H9 (cell line): ENCODE results near the gene SCARB2. TPM values are rescaled to one million over a fixed set of nuclear protein-coding genes. Genes with fewer than 3 reads are reported as not detected.
A peak's percentile ranks its signal among the peaks of the same experiment; 100 is the strongest.

ENCODE experiments used
- DNase-seq: peaks from one replicate; pipeline ENCODE4 v3.0.0-alpha.2; 2017
- H2AFZ ChIP-seq: one replicate; pipeline ENCODE4 v1.6.1; 2013; ENCODE audit warnings: mild to moderate bottlenecking, low read length, control low read depth, moderate library complexity
- H2AK5ac ChIP-seq: 2 replicates; pipeline ENCODE4 v1.6.1; 2013; ENCODE audit warnings: low read length, control low read depth, mixed read lengths; ENCODE audit not compliant: insufficient read length
- H2BK120ac ChIP-seq: one replicate; pipeline ENCODE4 v1.6.1; 2013; ENCODE audit warnings: low read depth, mild to moderate bottlenecking, low read length, control low read depth, inconsistent platforms; ENCODE audit not compliant: poor library complexity, severe bottlenecking
- H2BK12ac ChIP-seq: 2 replicates; pipeline ENCODE4 v1.6.1; 2013; ENCODE audit warnings: low read length, control low read depth, mixed read lengths, low read depth; ENCODE audit not compliant: insufficient read length
- H2BK15ac ChIP-seq: 2 replicates; pipeline ENCODE4 v1.6.1; 2013; ENCODE audit warnings: low read depth, low read length, control low read depth
- H2BK20ac ChIP-seq: one replicate; pipeline ENCODE4 v1.6.1; 2013; ENCODE audit warnings: low read depth, mild to moderate bottlenecking, low read length, control low read depth, inconsistent platforms; ENCODE audit not compliant: poor library complexity, severe bottlenecking
- H2BK5ac ChIP-seq: 2 replicates; pipeline ENCODE4 v1.6.1; 2013; ENCODE audit warnings: low read length, control low read depth, mixed read lengths; ENCODE audit not compliant: insufficient read length
- H3K14ac ChIP-seq: 2 replicates; pipeline ENCODE4 v1.6.1; 2013; ENCODE audit warnings: low read length, control low read depth; ENCODE audit not compliant: insufficient read depth
- H3K18ac ChIP-seq: 2 replicates; pipeline ENCODE4 v1.6.1; 2013; ENCODE audit warnings: low read depth, mild to moderate bottlenecking, mixed read lengths, low read length, control low read depth; ENCODE audit not compliant: insufficient read length
- H3K23ac ChIP-seq: 2 replicates; pipeline ENCODE4 v1.6.1; 2013; ENCODE audit warnings: low read length, control low read depth, mixed read lengths, low read depth; ENCODE audit not compliant: insufficient read length
- H3K23me2 ChIP-seq: 2 replicates; pipeline ENCODE4 v1.6.1; 2013; ENCODE audit warnings: low read depth, mild to moderate bottlenecking, mixed read lengths, low read length, control low read depth; ENCODE audit not compliant: insufficient read length, poor library complexity, severe bottlenecking
- H3K27ac ChIP-seq: 2 replicates; pipeline ENCODE4 v1.5.1; 2013; ENCODE audit warnings: low read length, control low read depth, mixed read lengths, low read depth; ENCODE audit not compliant: insufficient read length
- H3K27me3 ChIP-seq: 2 replicates; pipeline ENCODE4 v1.6.1; 2013; ENCODE audit warnings: low read length, control low read depth, inconsistent platforms; ENCODE audit not compliant: insufficient read depth
- H3K4ac ChIP-seq: 2 replicates; pipeline ENCODE4 v1.6.1; 2013; ENCODE audit warnings: low read depth, mild to moderate bottlenecking, control low read depth, inconsistent platforms, low read length, moderate library complexity
- H3K4me1 ChIP-seq: 2 replicates; pipeline ENCODE4 v1.6.1; 2013; ENCODE audit warnings: low read length, control low read depth, inconsistent platforms; ENCODE audit not compliant: insufficient read depth
- H3K4me2 ChIP-seq: 2 replicates; pipeline ENCODE4 v1.6.1; 2013; ENCODE audit warnings: low read length, control low read depth, mixed read lengths; ENCODE audit not compliant: insufficient read length, insufficient read depth
- H3K56ac ChIP-seq: 2 replicates; pipeline ENCODE4 v1.6.1; 2013; ENCODE audit warnings: low read depth, mild to moderate bottlenecking, mixed read lengths, low read length, control low read depth; ENCODE audit not compliant: insufficient read length
- H3K79me1 ChIP-seq: 2 replicates; pipeline ENCODE4 v1.6.1; 2013; ENCODE audit warnings: low read depth, mild to moderate bottlenecking, moderate library complexity, low read length, control low read depth, inconsistent platforms; ENCODE audit not compliant: insufficient read depth, poor library complexity, severe bottlenecking
- H3K79me2 ChIP-seq: 2 replicates; pipeline ENCODE4 v1.6.1; 2013; ENCODE audit warnings: low read length, control low read depth, inconsistent platforms; ENCODE audit not compliant: insufficient read depth
- H3K9ac ChIP-seq: 2 replicates; pipeline ENCODE4 v1.6.1; 2013; ENCODE audit warnings: low read length, control low read depth, mixed read lengths; ENCODE audit not compliant: insufficient read length; ENCODE audit errors: extremely low read depth
- H3K9me3 ChIP-seq: one replicate; pipeline ENCODE4 v1.6.1; 2013; ENCODE audit warnings: low read depth, low read length, inconsistent platforms; ENCODE audit not compliant: control insufficient read depth
- H3T11ph ChIP-seq: one replicate; pipeline ENCODE4 v1.6.1; 2013; ENCODE audit warnings: mild to moderate bottlenecking, low read length, control low read depth, inconsistent platforms
- H4K20me1 ChIP-seq: one replicate; pipeline ENCODE4 v1.6.1; 2013; ENCODE audit not compliant: control insufficient read depth, insufficient read length, insufficient read depth
- H4K5ac ChIP-seq: 2 replicates; pipeline ENCODE4 v1.6.1; 2013; ENCODE audit warnings: low read depth, mild to moderate bottlenecking, mixed read lengths, low read length, control low read depth; ENCODE audit not compliant: insufficient read length
- H4K8ac ChIP-seq: replicated peaks from 2 replicates; pipeline ENCODE4 v1.6.1; 2013; ENCODE audit warnings: low read length, control low read depth, mixed read lengths, low read depth; ENCODE audit not compliant: insufficient read length
- H4K91ac ChIP-seq: 2 replicates; pipeline ENCODE4 v1.6.1; 2013; ENCODE audit warnings: low read depth, mild to moderate bottlenecking, moderate library complexity, mixed read lengths, low read length, control low read depth; ENCODE audit not compliant: insufficient read length
- H3K27ac Mint-ChIP-seq, 3 experiments: 2 replicates in 2 of 3; 3 replicates in 1 of 3; pipeline ENCODE4 v1.8.0; 2020 to 2021; ENCODE audit warnings: mixed read lengths in 3 of 3, mild to moderate bottlenecking in 1 of 3, moderate library complexity in 1 of 3
- H3K27me3 Mint-ChIP-seq: 2 replicates; pipeline ENCODE4 v1.8.0; 2021; ENCODE audit warnings: low read depth, mild to moderate bottlenecking, moderate library complexity, mixed read lengths
- H3K36me3 Mint-ChIP-seq, 3 experiments: 2 replicates in 2 of 3; 3 replicates in 1 of 3; pipeline ENCODE4 v1.8.0; 2020 to 2021; ENCODE audit warnings: low read depth in 3 of 3, mixed read lengths in 3 of 3; ENCODE audit not compliant: insufficient read depth in 1 of 3
- H3K4me1 Mint-ChIP-seq, 2 experiments: 2 replicates each; pipeline ENCODE4 v1.8.0; 2020; ENCODE audit warnings: mixed read lengths in 2 of 2
- H3K4me3 Mint-ChIP-seq, 2 experiments: 2 replicates in 1 of 2; 3 replicates in 1 of 2; pipeline ENCODE4 v1.8.0; 2020 to 2021; ENCODE audit warnings: mild to moderate bottlenecking in 2 of 2, mixed read lengths in 2 of 2, moderate library complexity in 1 of 2
- H3K9me3 Mint-ChIP-seq, 2 experiments: 2 replicates in 1 of 2; 3 replicates in 1 of 2; pipeline ENCODE4 v1.8.0; 2020; ENCODE audit warnings: mild to moderate bottlenecking in 2 of 2, mixed read lengths in 2 of 2, moderate library complexity in 1 of 2
- WGBS: extraction: QIAGEN DNeasy Blood & Tissue Kit; methylation state at CpG from one replicate; pipeline ENCODE4 v1.1.7; 2013; ENCODE audit warnings: missing lambda C conversion rate, low lambda C conversion rate, mixed read lengths; ENCODE audit not compliant: insufficient read length; ENCODE audit errors: extremely low coverage; 5-methylcytosine and 5-hydroxymethylcytosine counted together
- total RNA-seq: library from RNA; stranded (reverse); gene quantifications from 2 replicates; pipeline ENCODE4 v1.2.1, GENCODE V29; 2021
- TF ChIP-seq, protein P1 (sequence below): fragments of 200-600 bp; sonication (generic); conservative IDR thresholded peaks from 3 replicates; pipeline ENCODE4 v1.8.0; 2021; ENCODE audit warnings: antibody characterized with exemption, mild to moderate bottlenecking

The SCARB2 gene
- total RNA-seq, 1 experiment from 2014 or later = 36.4 TPM

GRCh38 chr4:76179398-76180318 is 34.0 kb downstream of the SCARB2 start:
- Mint-ChIP-seq H3K4me3 (no peak overlapping the region), H3K27ac (peak overlapping the region in 1 of 3 experiments; percentile 37; a peak in 1 of 7 replicates), H3K9me3 (no peaks in the 10 kb centered on the region), H3K4me1 (no peaks in the 10 kb centered on the region), H3K27me3 (no peaks in the 10 kb centered on the region), H3K36me3 (peaks cover 2 to 7% (median 6%) of the 10 kb centered on the region in 3 experiments; a peak in 2 of 7 replicates)
- H3K79me2 ChIP-seq = no peaks in the 10 kb centered on the region
- H3K23ac ChIP-seq = no peak overlapping the region
- no peak overlapping the region for H2BK15ac ChIP-seq
- no peak overlapping the region for H2BK5ac ChIP-seq
- H3K27ac ChIP-seq = no peak overlapping the region
- no peak overlapping the region for H2BK120ac ChIP-seq
- H3K79me1 ChIP-seq = no peaks in the 10 kb centered on the region
- no peaks in the 10 kb centered on the region for H3K23me2 ChIP-seq
- H3K4me1 ChIP-seq = no peaks in the 10 kb centered on the region
- no peak overlapping the region for H3K18ac ChIP-seq
- no peaks in the 10 kb centered on the region for H4K20me1 ChIP-seq
- H3K27me3 ChIP-seq = no peaks in the 10 kb centered on the region
- H4K91ac ChIP-seq = no peak overlapping the region
- TF ChIP-seq, protein P1, sequence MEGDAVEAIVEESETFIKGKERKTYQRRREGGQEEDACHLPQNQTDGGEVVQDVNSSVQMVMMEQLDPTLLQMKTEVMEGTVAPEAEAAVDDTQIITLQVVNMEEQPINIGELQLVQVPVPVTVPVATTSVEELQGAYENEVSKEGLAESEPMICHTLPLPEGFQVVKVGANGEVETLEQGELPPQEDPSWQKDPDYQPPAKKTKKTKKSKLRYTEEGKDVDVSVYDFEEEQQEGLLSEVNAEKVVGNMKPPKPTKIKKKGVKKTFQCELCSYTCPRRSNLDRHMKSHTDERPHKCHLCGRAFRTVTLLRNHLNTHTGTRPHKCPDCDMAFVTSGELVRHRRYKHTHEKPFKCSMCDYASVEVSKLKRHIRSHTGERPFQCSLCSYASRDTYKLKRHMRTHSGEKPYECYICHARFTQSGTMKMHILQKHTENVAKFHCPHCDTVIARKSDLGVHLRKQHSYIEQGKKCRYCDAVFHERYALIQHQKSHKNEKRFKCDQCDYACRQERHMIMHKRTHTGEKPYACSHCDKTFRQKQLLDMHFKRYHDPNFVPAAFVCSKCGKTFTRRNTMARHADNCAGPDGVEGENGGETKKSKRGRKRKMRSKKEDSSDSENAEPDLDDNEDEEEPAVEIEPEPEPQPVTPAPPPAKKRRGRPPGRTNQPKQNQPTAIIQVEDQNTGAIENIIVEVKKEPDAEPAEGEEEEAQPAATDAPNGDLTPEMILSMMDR = peak; percentile 96
- H4K5ac ChIP-seq = no peak overlapping the region
- H2BK12ac ChIP-seq = no peak overlapping the region
- H3K4ac ChIP-seq = no peak overlapping the region
- no peaks in the 10 kb centered on the region for H3K9me3 ChIP-seq
- peak; percentile 82 for DNase-seq
- H2AFZ ChIP-seq = no peak overlapping the region
- no peak overlapping the region for H3K9ac ChIP-seq
- H3K56ac ChIP-seq = no peak overlapping the region
- no peak overlapping the region for H3K4me2 ChIP-seq
- no peak overlapping the region for H2BK20ac ChIP-seq
- WGBS = no CpG with 5 or more reads among the region's 11 CpGs
- no peak overlapping the region for H4K8ac ChIP-seq
- no peak overlapping the region for H3K14ac ChIP-seq
- no peak overlapping the region for H3T11ph ChIP-seq
- H2AK5ac ChIP-seq = no peak overlapping the region
